GM23338 (cell line): Measurements from ENCODE around the gene KRT8. TPM values are rescaled to one million over a fixed set of nuclear protein-coding genes. Genes with fewer than 3 reads are reported as not detected.

Experiments
- ATAC-seq: fragments of 200-7000 bp; cut with Tn5 transposase; 3 replicates; pipeline ENCODE4 v1.9.1; 2020
- DNase-seq: peaks from one replicate; pipeline ENCODE4 v3.0.0-alpha.2; 2015; ENCODE audit warnings: low spot score
- H2AFZ ChIP-seq: fragments of 200-600 bp; sonication (generic); 2 replicates; pipeline ENCODE4 v1.8.0; 2016; ENCODE audit warnings: antibody characterized with exemption, mild to moderate bottlenecking, moderate library complexity
- H3F3A ChIP-seq: fragments of 200-600 bp; sonication (generic); replicated peaks from 2 replicates; pipeline ENCODE4 v1.8.0; 2017; ENCODE audit warnings: antibody characterized with exemption, mixed run types, low read depth
- H3K27ac ChIP-seq: fragments of 200-600 bp; sonication (generic); 2 replicates; pipeline ENCODE4 v1.6.1; 2016; ENCODE audit warnings: low read depth
- H3K27me3 ChIP-seq: fragments of 200-600 bp; sonication (generic); 2 replicates; pipeline ENCODE4 v1.8.0; 2016; ENCODE audit warnings: mild to moderate bottlenecking, mixed run types, moderate library complexity; ENCODE audit not compliant: insufficient read depth
- H3K36me3 ChIP-seq: fragments of 200-600 bp; sonication (generic); 2 replicates; pipeline ENCODE4 v1.8.0; 2016; ENCODE audit warnings: mild to moderate bottlenecking; ENCODE audit not compliant: insufficient read depth
- H3K4me1 ChIP-seq: fragments of 200-600 bp; sonication (generic); 2 replicates; pipeline ENCODE4 v1.8.0; 2016; ENCODE audit warnings: mild to moderate bottlenecking, moderate library complexity; ENCODE audit not compliant: insufficient read depth
- H3K4me2 ChIP-seq: fragments of 200-600 bp; sonication (generic); 2 replicates; pipeline ENCODE4 v1.7.1; 2017; ENCODE audit warnings: mixed run types
- H3K4me3 ChIP-seq: fragments of 200-600 bp; sonication (generic); 2 replicates; pipeline ENCODE4 v1.6.1; 2016; ENCODE audit warnings: mixed run types
- H3K79me2 ChIP-seq: fragments of 200-600 bp; sonication (generic); replicated peaks from 2 replicates; pipeline ENCODE4 v1.8.0; 2017; ENCODE audit warnings: mild to moderate bottlenecking; ENCODE audit not compliant: insufficient read depth
- H3K9me2 ChIP-seq: fragments of 200-600 bp; sonication (generic); 2 replicates; pipeline ENCODE4 v1.8.0; 2017; ENCODE audit not compliant: insufficient read depth
- H4K20me1 ChIP-seq: fragments of 200-600 bp; sonication (generic); replicated peaks from 2 replicates; pipeline ENCODE4 v1.8.0; 2017; ENCODE audit warnings: mild to moderate bottlenecking; ENCODE audit not compliant: insufficient read depth
- H3K27ac Mint-ChIP-seq: 2 replicates; pipeline ENCODE4 v1.8.0; 2020; ENCODE audit warnings: inconsistent platforms, mild to moderate bottlenecking, moderate library complexity, mixed read lengths
- H3K27me3 Mint-ChIP-seq: 3 replicates; pipeline ENCODE4 v1.8.0; 2022; ENCODE audit warnings: low read depth, mild to moderate bottlenecking, moderate library complexity, mixed read lengths, inconsistent platforms; ENCODE audit not compliant: insufficient read depth, poor library complexity
- H3K36me3 Mint-ChIP-seq: 3 replicates; pipeline ENCODE4 v1.8.0; 2021; ENCODE audit warnings: low read depth, mild to moderate bottlenecking, inconsistent platforms, moderate library complexity, mixed read lengths
- H3K4me1 Mint-ChIP-seq: 3 replicates; pipeline ENCODE4 v1.8.0; 2020; ENCODE audit warnings: mild to moderate bottlenecking, inconsistent platforms, mixed read lengths
- H3K4me3 Mint-ChIP-seq: 3 replicates; pipeline ENCODE4 v1.8.0; 2021; ENCODE audit warnings: moderate library complexity, mild to moderate bottlenecking, inconsistent platforms, mixed read lengths
- H3K9me3 Mint-ChIP-seq: 3 replicates; pipeline ENCODE4 v1.8.0; 2020; ENCODE audit warnings: moderate library complexity, mild to moderate bottlenecking, inconsistent platforms, mixed read lengths
- CREB1 ChIP-seq: fragments of 250-450 bp; sonication (Bioruptor Pico); IDR thresholded peaks from 2 replicates; pipeline ENCODE4 v1.5.0; 2020; ENCODE audit warnings: low read depth, mild to moderate bottlenecking, moderate library complexity
- ETS1 ChIP-seq: IDR thresholded peaks from 2 replicates; pipeline ENCODE4 v1.6.1; 2016; ENCODE audit warnings: antibody characterized with exemption
- EZH2 ChIP-seq: fragments of 200-600 bp; sonication (generic); IDR thresholded peaks from one replicate; pipeline ENCODE4 v1.8.0; 2017; ENCODE audit warnings: antibody characterized with exemption, mild to moderate bottlenecking, low read depth; ENCODE audit not compliant: unreplicated experiment
- EZH2phosphoT487 ChIP-seq: fragments of 200-600 bp; sonication (generic); IDR thresholded peaks from one replicate; pipeline ENCODE4 v1.8.1; 2018; ENCODE audit warnings: antibody characterized with exemption; ENCODE audit not compliant: unreplicated experiment
- NANOG ChIP-seq: IDR thresholded peaks from 2 replicates; pipeline ENCODE4 v1.6.1; 2016; ENCODE audit warnings: antibody characterized with exemption, borderline replicate concordance
- REST ChIP-seq: IDR thresholded peaks from one replicate; pipeline ENCODE4 v1.6.1; 2018; ENCODE audit warnings: antibody characterized with exemption; ENCODE audit not compliant: unreplicated experiment
- STAT1 ChIP-seq: IDR thresholded peaks from one replicate; pipeline ENCODE4 v1.6.1; 2016; ENCODE audit warnings: antibody characterized with exemption; ENCODE audit not compliant: unreplicated experiment
- ZNF331 ChIP-seq: fragments of 250-450 bp; sonication (Bioruptor Pico); IDR thresholded peaks from 2 replicates; pipeline ENCODE4 v1.5.0; 2020; ENCODE audit warnings: low read depth, mild to moderate bottlenecking, moderate library complexity
- polyA plus RNA-seq: library from polyadenylated mRNA; unstranded; fragments of >200 nt; fragmentation: Nextera tagmentation; extraction: Ambion mirVana; gene quantifications from 2 replicates; pipeline ENCODE4 v1.2.1, GENCODE V29; 2016
- total RNA-seq: library from RNA; depleted of rRNA; stranded (reverse); fragments of >200 nt; shearing (Covaris generic); gene quantifications from 2 replicates; pipeline ENCODE4 v1.2.3, GENCODE V29; 2014
- TF ChIP-seq, protein P1 (sequence below), 2 experiments: fragments of 200-600 bp in 1 of 2; sonication (generic) in 1 of 2; conservative IDR thresholded peaks; 2 replicates each; pipeline versions ENCODE4 v1.5.1 to v1.6.1; 2016 to 2017; ENCODE audit warnings: antibody characterized with exemption in 2 of 2, low read depth in 2 of 2, mild to moderate bottlenecking in 2 of 2, moderate library complexity in 1 of 2

KRT8 gene
- total and polyA plus RNA-seq, 2 experiments from 2014 or later, result 250 to 322 TPM

DNA sequence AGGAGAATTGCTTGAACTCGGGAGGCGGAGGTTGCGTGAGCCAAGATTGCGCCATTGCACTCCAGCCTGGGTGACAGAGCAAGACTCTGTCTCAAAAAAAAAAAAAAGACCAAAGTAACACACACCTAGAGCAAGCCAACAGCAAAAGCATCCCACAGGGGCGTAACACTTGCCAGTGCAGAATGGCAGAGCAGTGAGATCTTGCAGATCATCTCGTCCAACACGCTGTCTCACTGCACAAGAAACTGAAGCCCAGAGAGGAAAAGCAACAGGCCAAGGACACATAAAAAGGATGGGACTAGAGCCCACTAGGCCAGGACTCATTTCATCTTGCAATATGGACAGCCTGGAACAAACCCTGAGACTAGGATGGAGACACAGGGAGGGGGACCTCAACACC lies 43.4 kb downstream of the KRT8 start:
- H3K4me1 ChIP-seq, result no peaks in the 10 kb centered on the region
- H3K9me2 ChIP-seq, result no peaks in the 10 kb centered on the region
- no peaks in the 10 kb centered on the region for H3K36me3 ChIP-seq
- H3K27ac ChIP-seq, result no peak overlapping the region
- H3K79me2 ChIP-seq, result no peaks in the 10 kb centered on the region
- no peak overlapping the region for H3K4me2 ChIP-seq
- H3K4me3 ChIP-seq, result no peak overlapping the region
- no peak for ATAC-seq
- H3K27ac Mint-ChIP-seq, result no peak overlapping the region
- H3K27me3 Mint-ChIP-seq, result peaks cover 2% of the 10 kb centered on the region
- H4K20me1 ChIP-seq, result no peaks in the 10 kb centered on the region
- no peak overlapping the region for H3K4me3 Mint-ChIP-seq
- no peaks in the 10 kb centered on the region for H3K36me3 Mint-ChIP-seq
- H3K27me3 ChIP-seq, result no peaks in the 10 kb centered on the region
- H3F3A ChIP-seq, result no peaks in the 10 kb centered on the region
- DNase-seq, result no peak
- H3K4me1 Mint-ChIP-seq, result no peaks in the 10 kb centered on the region
- H3K9me3 Mint-ChIP-seq, result no peaks in the 10 kb centered on the region
- no peak overlapping the region for H2AFZ ChIP-seq
- TF ChIP-seq CREB1 (CRISPR knock-in tag) (no peak), STAT1 (no peak), EZH2phosphoT487 (no peak), NANOG (no peak), EZH2 (no peak), REST (no peak), ZNF331 (no peak), ETS1 (no peak)
- TF ChIP-seq, protein P1, sequence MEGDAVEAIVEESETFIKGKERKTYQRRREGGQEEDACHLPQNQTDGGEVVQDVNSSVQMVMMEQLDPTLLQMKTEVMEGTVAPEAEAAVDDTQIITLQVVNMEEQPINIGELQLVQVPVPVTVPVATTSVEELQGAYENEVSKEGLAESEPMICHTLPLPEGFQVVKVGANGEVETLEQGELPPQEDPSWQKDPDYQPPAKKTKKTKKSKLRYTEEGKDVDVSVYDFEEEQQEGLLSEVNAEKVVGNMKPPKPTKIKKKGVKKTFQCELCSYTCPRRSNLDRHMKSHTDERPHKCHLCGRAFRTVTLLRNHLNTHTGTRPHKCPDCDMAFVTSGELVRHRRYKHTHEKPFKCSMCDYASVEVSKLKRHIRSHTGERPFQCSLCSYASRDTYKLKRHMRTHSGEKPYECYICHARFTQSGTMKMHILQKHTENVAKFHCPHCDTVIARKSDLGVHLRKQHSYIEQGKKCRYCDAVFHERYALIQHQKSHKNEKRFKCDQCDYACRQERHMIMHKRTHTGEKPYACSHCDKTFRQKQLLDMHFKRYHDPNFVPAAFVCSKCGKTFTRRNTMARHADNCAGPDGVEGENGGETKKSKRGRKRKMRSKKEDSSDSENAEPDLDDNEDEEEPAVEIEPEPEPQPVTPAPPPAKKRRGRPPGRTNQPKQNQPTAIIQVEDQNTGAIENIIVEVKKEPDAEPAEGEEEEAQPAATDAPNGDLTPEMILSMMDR (conservative IDR thresholded peaks at IDR 0.05; ENCODE audit: low read depth in 2 of 2), result no peak
